A549 (cell line): ENCODE data around the gene ANKS1B.
"Not testable (repeated sequence)": the region's sequence is repeated elsewhere in the genome, so short reads cannot be mapped to it uniquely, and the experiment has no call there.

Source experiments
- BHLHE40 ChIP-seq: IDR thresholded peaks from 2 replicates; pipeline ENCODE4 v1.6.1; 2012; ENCODE audit warnings: low read depth, low read length, inconsistent platforms
- POLR2A ChIP-seq: IDR thresholded peaks from 2 replicates; pipeline ENCODE4 v1.6.1; 2012; ENCODE audit warnings: mild to moderate bottlenecking, low read length
- RCOR1 ChIP-seq: fragments of 150-350 bp; IDR thresholded peaks from 2 replicates; pipeline ENCODE4 v1.6.1; 2014; ENCODE audit warnings: antibody characterized with exemption, low read length, low read depth
- TF ChIP-seq, protein P1 (sequence below): fragments of >200 bp; sonication (Bioruptor Twin); formaldehyde crosslinking; IDR thresholded peaks from 3 replicates; pipeline ENCODE4 v1.5.1; 2016
- TF ChIP-seq, protein P2 (sequence below): fragments of 150-350 bp; IDR thresholded peaks from 2 replicates; pipeline ENCODE4 v1.6.1; 2014; ENCODE audit warnings: low read depth, mild to moderate bottlenecking, low read length

DNA sequence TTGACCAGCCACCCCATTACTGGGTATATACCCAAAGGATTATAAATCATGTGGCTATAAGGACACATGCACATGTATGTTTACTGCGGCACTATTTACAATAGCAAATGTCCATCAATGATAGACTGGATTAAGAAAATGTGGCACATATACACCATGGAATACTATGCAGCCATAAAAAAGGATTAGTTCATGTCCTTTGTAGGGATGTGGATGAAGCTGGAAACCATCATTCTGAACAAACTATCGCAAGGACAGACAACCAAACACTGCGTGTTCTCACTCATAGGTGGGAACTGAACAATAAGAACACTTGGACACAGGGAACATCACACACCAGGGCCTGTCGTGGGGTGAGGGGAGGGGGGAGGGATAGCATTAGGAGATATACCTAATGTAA lies 31.6 kb upstream of the ANKS1B start:
- TF ChIP-seq, protein P1, sequence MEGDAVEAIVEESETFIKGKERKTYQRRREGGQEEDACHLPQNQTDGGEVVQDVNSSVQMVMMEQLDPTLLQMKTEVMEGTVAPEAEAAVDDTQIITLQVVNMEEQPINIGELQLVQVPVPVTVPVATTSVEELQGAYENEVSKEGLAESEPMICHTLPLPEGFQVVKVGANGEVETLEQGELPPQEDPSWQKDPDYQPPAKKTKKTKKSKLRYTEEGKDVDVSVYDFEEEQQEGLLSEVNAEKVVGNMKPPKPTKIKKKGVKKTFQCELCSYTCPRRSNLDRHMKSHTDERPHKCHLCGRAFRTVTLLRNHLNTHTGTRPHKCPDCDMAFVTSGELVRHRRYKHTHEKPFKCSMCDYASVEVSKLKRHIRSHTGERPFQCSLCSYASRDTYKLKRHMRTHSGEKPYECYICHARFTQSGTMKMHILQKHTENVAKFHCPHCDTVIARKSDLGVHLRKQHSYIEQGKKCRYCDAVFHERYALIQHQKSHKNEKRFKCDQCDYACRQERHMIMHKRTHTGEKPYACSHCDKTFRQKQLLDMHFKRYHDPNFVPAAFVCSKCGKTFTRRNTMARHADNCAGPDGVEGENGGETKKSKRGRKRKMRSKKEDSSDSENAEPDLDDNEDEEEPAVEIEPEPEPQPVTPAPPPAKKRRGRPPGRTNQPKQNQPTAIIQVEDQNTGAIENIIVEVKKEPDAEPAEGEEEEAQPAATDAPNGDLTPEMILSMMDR = not testable (repeated sequence)
- TF ChIP-seq, protein P2, sequence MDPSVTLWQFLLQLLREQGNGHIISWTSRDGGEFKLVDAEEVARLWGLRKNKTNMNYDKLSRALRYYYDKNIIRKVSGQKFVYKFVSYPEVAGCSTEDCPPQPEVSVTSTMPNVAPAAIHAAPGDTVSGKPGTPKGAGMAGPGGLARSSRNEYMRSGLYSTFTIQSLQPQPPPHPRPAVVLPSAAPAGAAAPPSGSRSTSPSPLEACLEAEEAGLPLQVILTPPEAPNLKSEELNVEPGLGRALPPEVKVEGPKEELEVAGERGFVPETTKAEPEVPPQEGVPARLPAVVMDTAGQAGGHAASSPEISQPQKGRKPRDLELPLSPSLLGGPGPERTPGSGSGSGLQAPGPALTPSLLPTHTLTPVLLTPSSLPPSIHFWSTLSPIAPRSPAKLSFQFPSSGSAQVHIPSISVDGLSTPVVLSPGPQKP = not testable (repeated sequence)
- TF ChIP-seq RCOR1, BHLHE40, POLR2A: not testable (repeated sequence)
